Hepatic stellate cell (primary cell): ENCODE data around the gene SPATA24.
"Not testable (repeated sequence)": the region's sequence is repeated elsewhere in the genome, so short reads cannot be mapped to it uniquely, and the experiment has no call there.

Experiments
- DNase-seq: peaks from one replicate; pipeline ENCODE4 v3.0.0; 2011; ENCODE audit warnings: low spot score

SPATA24 gene

DNA sequence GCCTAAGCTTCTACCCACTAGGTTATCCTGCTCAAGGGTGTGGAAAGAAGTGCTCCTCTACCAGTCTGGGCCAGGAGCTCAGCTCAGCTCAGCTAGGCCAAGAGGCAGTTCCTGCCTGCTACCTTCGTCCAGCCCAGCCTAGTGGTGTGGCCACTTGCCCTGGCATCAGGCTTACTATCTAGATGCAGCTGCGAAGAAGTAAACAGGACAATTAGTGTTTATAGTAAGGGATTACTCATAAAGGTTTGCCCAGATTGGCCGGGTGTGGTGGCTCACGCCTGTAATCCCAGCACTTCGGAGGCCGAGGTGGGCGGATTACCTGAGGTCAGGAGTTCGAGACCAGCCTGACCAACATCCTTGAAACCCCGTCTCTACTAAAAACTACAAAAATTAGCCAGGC is 12.8 kb upstream of the SPATA24 start:
- DNase-seq = no peak

DNA sequence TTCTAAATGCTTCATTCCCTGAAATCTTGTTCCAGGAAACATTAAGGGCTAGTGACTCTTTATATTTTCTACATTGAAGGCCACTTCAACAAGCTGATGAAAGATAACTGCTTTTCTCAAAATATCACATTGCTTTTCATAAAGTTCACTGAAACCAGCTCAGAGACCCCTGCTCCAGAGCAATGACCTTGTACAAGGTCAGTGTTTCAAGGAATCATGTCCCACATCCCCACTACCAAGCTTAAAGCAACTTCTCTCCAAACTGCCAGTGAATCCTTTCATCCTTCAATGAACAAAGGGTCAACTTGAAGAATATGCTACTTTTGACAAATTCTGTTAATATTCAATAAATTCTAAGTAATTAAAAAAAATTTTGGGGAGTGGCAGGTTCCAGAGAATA is 12.0 kb upstream of the SPATA24 start:
- no peak for DNase-seq

- DNase-seq = no peak
These were observed 11.5 kb upstream of the SPATA24 start for GRCh38 chr5:139415221-139415861.

DNA sequence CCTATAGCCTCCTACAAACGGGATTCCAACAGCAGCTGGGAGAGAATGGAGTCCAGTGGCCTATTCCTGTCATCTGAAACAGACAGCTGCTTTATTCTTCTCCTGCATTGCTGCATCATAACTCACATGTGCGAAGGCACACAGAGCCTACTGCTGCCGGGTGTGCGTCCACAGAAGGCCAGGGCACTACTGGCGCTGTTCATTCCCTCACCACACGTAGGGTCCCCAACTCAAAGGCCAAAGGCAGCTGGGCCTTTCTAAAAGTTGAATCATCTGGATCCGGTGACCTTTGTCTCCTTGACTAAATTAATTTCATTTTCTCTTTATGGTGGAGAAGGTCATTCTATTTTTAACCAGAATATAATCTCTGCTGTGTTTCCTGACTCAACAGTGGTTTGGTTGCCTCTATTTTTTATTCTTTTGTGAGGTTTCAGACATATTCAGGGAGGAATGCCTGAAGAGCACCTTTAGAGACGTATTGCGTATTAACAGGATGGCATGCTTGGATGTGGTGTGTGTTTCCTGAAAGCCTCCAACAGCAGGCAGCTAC is 10.8 kb upstream of the SPATA24 start:
- DNase-seq = peak; percentile 55

GRCh38 chr5:139413963-139414362 is 10.1 kb upstream of the SPATA24 start:
- DNase-seq = no peak

GRCh38 chr5:139413153-139413552 is 9.3 kb upstream of the SPATA24 start:
- no peak for DNase-seq

- no peak for DNase-seq
These were observed 7.3 kb upstream of the SPATA24 start for GRCh38 chr5:139410993-139411828.

DNA sequence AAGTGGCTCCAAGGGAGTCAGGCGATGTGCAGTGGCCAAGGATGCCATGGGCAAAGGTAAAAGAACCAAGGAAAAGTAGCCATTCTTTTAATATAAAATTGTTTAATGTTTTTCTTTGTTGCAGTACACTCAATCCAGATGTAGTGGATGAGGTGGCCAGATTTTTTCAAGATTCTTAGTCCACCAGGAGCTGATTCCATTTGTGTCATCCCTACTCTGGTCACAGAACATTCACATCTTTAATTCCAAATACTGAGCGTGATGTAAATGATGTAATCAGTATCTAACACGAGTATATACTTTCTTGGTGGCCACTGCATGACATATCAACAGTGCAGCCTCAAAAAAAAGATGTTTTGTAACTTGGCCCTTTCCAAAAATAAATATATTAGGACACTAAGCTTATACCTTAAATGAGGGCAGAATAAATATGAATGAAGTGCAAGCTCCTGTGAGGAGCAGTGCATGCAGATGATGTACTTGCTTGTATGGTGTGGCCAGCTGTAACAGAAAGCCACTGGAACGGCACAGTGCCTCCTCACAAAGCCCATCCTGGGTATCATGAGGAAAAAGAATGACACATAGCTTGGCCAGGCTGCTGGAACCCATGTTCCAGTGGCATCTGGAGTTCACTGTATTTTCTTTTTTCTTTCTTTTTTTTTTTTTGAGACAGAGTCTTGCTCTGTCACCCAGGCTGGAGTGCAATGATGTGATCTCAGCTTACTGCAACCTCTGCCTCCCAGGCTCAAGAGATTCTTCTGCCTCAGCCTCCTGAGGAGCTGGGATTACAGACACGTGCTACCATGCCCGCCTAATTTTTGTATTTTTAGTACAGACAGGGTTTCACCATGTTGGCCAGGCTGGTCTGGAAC is 6.5 kb upstream of the SPATA24 start:
- DNase-seq = no peak

GRCh38 chr5:139409116-139409515 is 5.2 kb upstream of the SPATA24 start:
- not testable (repeated sequence) for DNase-seq

DNA sequence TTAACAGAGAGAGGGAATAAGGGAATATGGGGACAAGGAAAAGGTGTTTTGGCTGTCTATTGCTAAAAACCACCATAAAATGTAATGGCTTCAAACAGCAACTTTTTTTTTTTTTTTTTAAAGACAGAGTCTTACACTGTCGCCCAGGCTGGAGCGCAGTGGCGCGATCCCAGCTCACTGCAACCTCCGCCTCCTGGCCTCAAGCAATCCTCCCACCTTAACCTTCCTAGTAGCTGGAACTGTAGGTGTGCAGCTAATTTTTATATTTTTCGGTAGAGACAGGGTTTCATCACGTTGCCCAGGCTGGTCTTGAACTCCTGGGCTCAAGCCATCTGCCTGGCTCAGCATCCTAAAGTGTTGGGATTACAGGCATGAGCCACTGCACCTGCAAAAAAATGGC is 4.3 kb upstream of the SPATA24 start:
- no peak for DNase-seq

- DNase-seq = no peak
These were observed 3.6 kb upstream of the SPATA24 start for GRCh38 chr5:139407517-139407916.

- DNase-seq = no peak
These were observed 3.1 kb upstream of the SPATA24 start for GRCh38 chr5:139406963-139407362.

- DNase-seq = no peak
These were observed 573 bp upstream of the SPATA24 start for GRCh38 chr5:139404484-139404840.

DNA sequence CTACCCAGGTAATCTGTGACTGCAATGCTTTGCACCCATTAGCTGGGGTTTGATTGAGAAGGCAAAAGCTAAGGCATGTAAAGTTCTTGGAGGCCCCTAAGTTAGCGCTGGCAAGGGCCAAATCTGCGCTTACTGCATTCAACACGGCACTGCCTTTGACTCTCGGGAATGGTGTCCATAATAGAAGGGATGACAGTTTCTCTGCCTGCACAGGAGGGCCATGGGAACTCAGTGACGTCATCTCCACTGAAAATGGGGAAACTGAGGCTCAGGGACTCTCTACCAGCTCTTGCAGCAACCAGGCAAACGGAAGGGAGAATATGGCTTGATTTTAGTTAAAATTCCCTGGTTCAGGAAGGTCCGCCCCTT is 487 bp downstream of the SPATA24 start:
- DNase-seq = no peak

DNA sequence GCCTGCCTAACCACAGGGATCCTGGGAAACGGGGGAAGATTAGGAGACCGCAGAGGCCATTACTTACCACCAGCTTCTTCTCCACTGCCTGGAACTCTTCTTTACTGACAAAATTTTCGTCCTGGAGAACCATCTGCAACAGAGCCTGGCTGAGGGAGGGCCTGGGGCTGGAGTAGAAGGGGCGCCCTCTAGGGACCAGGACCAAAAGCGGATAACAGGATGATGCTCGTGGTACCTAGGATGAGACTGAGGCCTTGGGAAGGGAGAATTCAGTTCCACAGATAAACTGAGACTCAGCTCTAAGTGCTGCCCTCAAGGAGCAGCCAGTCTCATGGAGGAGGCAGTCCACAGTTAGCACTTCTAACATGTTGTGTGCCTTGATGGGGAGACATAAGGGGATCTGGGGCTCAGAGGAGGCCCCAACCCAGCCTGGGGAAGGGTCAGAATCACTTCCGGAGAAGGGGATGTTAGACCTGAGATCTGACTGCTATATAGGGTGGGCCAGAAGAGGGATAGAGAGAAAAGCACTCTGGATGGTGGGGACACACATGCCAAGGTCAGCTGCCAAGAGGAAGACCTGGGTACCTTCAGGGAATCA is 1.2 kb downstream of the SPATA24 start:
- DNase-seq = no peak

GRCh38 chr5:139401546-139401945 is 2.3 kb downstream of the SPATA24 start:
- no peak for DNase-seq

GRCh38 chr5:139399501-139400121 is 4.3 kb downstream of the SPATA24 start:
- DNase-seq = no peak

GRCh38 chr5:139397921-139398320 is 6.0 kb downstream of the SPATA24 start:
- DNase-seq = no peak

DNA sequence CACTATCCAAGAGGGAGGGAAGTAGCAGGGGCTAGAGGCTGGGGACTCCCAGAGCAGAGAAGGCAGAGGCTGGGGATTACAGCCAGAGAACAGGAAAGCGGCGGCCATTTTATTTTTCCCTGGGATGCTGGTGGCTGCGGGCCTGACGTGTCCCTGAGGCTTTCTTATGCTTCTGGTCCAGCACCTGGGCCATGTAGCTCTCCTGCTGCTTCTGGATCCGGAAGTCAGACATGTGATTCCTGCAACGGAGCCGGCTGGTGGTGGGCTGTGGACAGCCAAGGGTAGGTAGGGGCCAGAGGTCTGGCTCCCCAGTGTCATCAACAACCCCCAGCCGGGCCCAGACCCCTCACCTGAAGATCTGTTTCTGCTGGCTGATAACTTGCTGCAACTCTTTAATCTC is 7.2 kb downstream of the SPATA24 start:
- no peak for DNase-seq

GRCh38 chr5:139395844-139396640 is 7.8 kb downstream of the SPATA24 start:
- no peak for DNase-seq
